ENCODE data around the gene PMEPA1. TPM values are rescaled to one million over a fixed set of nuclear protein-coding genes. Genes with fewer than 3 reads are reported as not detected.

PMEPA1 gene
- total and polyA plus RNA-seq, 10 of the 15 experiments (the other 5 are each of a cell fraction or from before 2014, with no cell fraction given): 0.02 to 0.10 (median 0.04) TPM; not detected in 3

GRCh38 chr20:57737349-57737748, 27.5 kb upstream of the PMEPA1 start:
- Histone ChIP-seq H3K9ac (ENCODE audit: control insufficient read depth, insufficient read depth, low read length) (no peak overlapping the region), H3K27me3 (replicated peaks in 1 of 2; ENCODE audit: control insufficient read depth in 2 of 2, insufficient read depth in 2 of 2, low read length in 1 of 2) (no peaks in the 10 kb centered on the region; a peak in 1 of 4 replicates), H3K79me2 (ENCODE audit: control insufficient read depth, insufficient read depth, low read length) (no peaks in the 10 kb centered on the region), H3K4me3 (no peak overlapping the region), H3K36me3 (ENCODE audit: control insufficient read depth in 2 of 2, insufficient read depth in 2 of 2, low read length in 1 of 2) (no peaks in the 10 kb centered on the region), H3K4me2 (ENCODE audit: control insufficient read depth, insufficient read depth) (no peak overlapping the region), H2AFZ (ENCODE audit: control insufficient read depth, low read depth, low read length) (no peak overlapping the region), H3K4me1 (ENCODE audit: control insufficient read depth, insufficient read depth, low read length) (peaks cover 20% of the 10 kb centered on the region), H4K20me1 (ENCODE audit: control insufficient read depth, insufficient read depth) (no peaks in the 10 kb centered on the region; the same call in 1 of the 2 replicates), H3K27ac (ENCODE audit: control insufficient read depth, insufficient read depth) (no peak overlapping the region), H3K9me3 (replicated peaks; ENCODE audit: control insufficient read depth, insufficient read depth, low read length) (no peaks in the 10 kb centered on the region; the same call in 2 of the 3 replicates)
- intact Hi-C loops (cut with micrococcal nuclease; ENCODE audit: unreplicated experiment) (no loop called here), in situ Hi-C loops (cut with MboI) (no loop called here)
- POLR2A ChIA-PET: no interaction called here
- no peak for FAIRE-seq
- RAD21 ChIA-PET (ENCODE audit: unreplicated experiment): no interaction called here
- no peak for DNase-seq (ENCODE audit: low read depth, low spot score)
- TF ChIP-seq ETV6 (conservative IDR thresholded peaks at IDR 0.05 in 1 of 2, IDR thresholded peaks at IDR 0.05 in 1 of 2; ENCODE audit: borderline replicate concordance in 1 of 2, low read depth in 1 of 2) (no peak), NBN (IDR thresholded peaks at IDR 0.05) (no peak), JUND (IDR thresholded peaks at IDR 0.05; ENCODE audit: low read depth, low read length) (no peak), YBX1 (IDR thresholded peaks at IDR 0.05) (no peak), DPF2 (IDR thresholded peaks at IDR 0.05) (no peak), PML (IDR thresholded peaks at IDR 0.05; ENCODE audit: low read length) (no peak), TCF12 (IDR thresholded peaks at IDR 0.05; ENCODE audit: low read depth, low read length) (no peak), NFYA (IDR thresholded peaks at IDR 0.05; ENCODE audit: borderline replicate concordance, low read depth, low read length) (no peak), ZNF217 (IDR thresholded peaks at IDR 0.05) (no peak), POLR2AphosphoS5 (IDR thresholded peaks at IDR 0.05; ENCODE audit: low read length) (no peak)
- TF ChIP-seq, protein P1, sequence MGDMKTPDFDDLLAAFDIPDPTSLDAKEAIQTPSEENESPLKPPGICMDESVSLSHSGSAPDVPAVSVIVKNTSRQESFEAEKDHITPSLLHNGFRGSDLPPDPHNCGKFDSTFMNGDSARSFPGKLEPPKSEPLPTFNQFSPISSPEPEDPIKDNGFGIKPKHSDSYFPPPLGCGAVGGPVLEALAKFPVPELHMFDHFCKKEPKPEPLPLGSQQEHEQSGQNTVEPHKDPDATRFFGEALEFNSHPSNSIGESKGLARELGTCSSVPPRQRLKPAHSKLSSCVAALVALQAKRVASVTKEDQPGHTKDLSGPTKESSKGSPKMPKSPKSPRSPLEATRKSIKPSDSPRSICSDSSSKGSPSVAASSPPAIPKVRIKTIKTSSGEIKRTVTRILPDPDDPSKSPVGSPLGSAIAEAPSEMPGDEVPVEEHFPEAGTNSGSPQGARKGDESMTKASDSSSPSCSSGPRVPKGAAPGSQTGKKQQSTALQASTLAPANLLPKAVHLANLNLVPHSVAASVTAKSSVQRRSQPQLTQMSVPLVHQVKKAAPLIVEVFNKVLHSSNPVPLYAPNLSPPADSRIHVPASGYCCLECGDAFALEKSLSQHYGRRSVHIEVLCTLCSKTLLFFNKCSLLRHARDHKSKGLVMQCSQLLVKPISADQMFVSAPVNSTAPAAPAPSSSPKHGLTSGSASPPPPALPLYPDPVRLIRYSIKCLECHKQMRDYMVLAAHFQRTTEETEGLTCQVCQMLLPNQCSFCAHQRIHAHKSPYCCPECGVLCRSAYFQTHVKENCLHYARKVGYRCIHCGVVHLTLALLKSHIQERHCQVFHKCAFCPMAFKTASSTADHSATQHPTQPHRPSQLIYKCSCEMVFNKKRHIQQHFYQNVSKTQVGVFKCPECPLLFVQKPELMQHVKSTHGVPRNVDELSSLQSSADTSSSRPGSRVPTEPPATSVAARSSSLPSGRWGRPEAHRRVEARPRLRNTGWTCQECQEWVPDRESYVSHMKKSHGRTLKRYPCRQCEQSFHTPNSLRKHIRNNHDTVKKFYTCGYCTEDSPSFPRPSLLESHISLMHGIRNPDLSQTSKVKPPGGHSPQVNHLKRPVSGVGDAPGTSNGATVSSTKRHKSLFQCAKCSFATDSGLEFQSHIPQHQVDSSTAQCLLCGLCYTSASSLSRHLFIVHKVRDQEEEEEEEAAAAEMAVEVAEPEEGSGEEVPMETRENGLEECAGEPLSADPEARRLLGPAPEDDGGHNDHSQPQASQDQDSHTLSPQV (IDR thresholded peaks at IDR 0.05): no peak
- SMC1A ChIA-PET (ENCODE audit: uncharacterized antibody, unreplicated experiment): no interaction called here
- 24% methylated on average over 4 of the region's 4 CpGs for WGBS (ENCODE audit: insufficient coverage, insufficient replicate concordance, low lambda C conversion rate, missing lambda C conversion rate)
- BruUV-seq (replicated peaks): no TSS peak
- CTCF ChIA-PET: interaction anchor here (0.5 kb wide), 1 partner anchor 82 kb away, joined by 4 read pairs; no protein-coding TSS in a partner anchor
- no peak for ATAC-seq
